ENCODE measurements around the gene CMTM3.

CMTM3 gene

GRCh38 chr16:66574081-66574480, 30.4 kb upstream of the CMTM3 start:
- no peak overlapping the region for H3K4me2 ChIP-seq
- no peaks in the 10 kb centered on the region for H3K36me3 ChIP-seq (ENCODE audit: insufficient read depth)
- H3K9ac ChIP-seq, result no peak overlapping the region
- no peak overlapping the region for H2AFZ ChIP-seq (ENCODE audit: low read depth)
- no peaks in the 10 kb centered on the region for H3K79me2 ChIP-seq (ENCODE audit: insufficient read depth, low read depth)
- no peaks in the 10 kb centered on the region for H3K27me3 ChIP-seq (ENCODE audit: insufficient read depth, low read depth)
- H4K20me1 ChIP-seq (ENCODE audit: insufficient read depth), result no peaks in the 10 kb centered on the region
- H3K27ac ChIP-seq, result no peak overlapping the region
- TF ChIP-seq CTCF (conservative IDR thresholded peaks at IDR 0.05; ENCODE audit: low read depth, low read length), result no peak
- no peak overlapping the region for H3K4me3 ChIP-seq (IDR thresholded peaks at IDR 0.05; ENCODE audit: insufficient read depth, low read depth, low read length)
- no peaks in the 10 kb centered on the region for H3K4me1 ChIP-seq (ENCODE audit: low read depth, poor library complexity, severe bottlenecking)

GRCh38 chr16:66574531-66574930, 30.0 kb upstream of the CMTM3 start:
- no peak for TF ChIP-seq CTCF (conservative IDR thresholded peaks at IDR 0.05; ENCODE audit: low read depth, low read length)
- Histone ChIP-seq H2AFZ (ENCODE audit: low read depth) (no peak overlapping the region), H3K4me2 (no peak overlapping the region), H3K4me3 (IDR thresholded peaks at IDR 0.05; ENCODE audit: insufficient read depth, low read depth, low read length) (no peak overlapping the region), H3K9ac (no peak overlapping the region), H3K27me3 (ENCODE audit: insufficient read depth, low read depth) (no peaks in the 10 kb centered on the region), H3K27ac (no peak overlapping the region), H3K4me1 (ENCODE audit: low read depth, poor library complexity, severe bottlenecking) (no peaks in the 10 kb centered on the region), H3K36me3 (ENCODE audit: insufficient read depth) (no peaks in the 10 kb centered on the region), H3K79me2 (ENCODE audit: insufficient read depth, low read depth) (no peaks in the 10 kb centered on the region), H4K20me1 (ENCODE audit: insufficient read depth) (no peaks in the 10 kb centered on the region)

GRCh38 chr16:66575060-66575459, 29.4 kb upstream of the CMTM3 start:
- Histone ChIP-seq H3K36me3 (ENCODE audit: insufficient read depth) (no peaks in the 10 kb centered on the region), H3K27me3 (ENCODE audit: insufficient read depth, low read depth) (no peaks in the 10 kb centered on the region), H3K27ac (no peak overlapping the region), H3K4me2 (no peak overlapping the region), H3K9ac (no peak overlapping the region), H2AFZ (ENCODE audit: low read depth) (no peak overlapping the region), H3K79me2 (ENCODE audit: insufficient read depth, low read depth) (no peaks in the 10 kb centered on the region), H3K4me1 (ENCODE audit: low read depth, poor library complexity, severe bottlenecking) (no peaks in the 10 kb centered on the region), H3K4me3 (IDR thresholded peaks at IDR 0.05; ENCODE audit: insufficient read depth, low read depth, low read length) (no peak overlapping the region), H4K20me1 (ENCODE audit: insufficient read depth) (no peaks in the 10 kb centered on the region)
- TF ChIP-seq CTCF (conservative IDR thresholded peaks at IDR 0.05; ENCODE audit: low read depth, low read length), result no peak

- H3K9ac ChIP-seq, result no peak overlapping the region
- H4K20me1 ChIP-seq (ENCODE audit: insufficient read depth), result no peaks in the 10 kb centered on the region
- no peaks in the 10 kb centered on the region for H3K36me3 ChIP-seq (ENCODE audit: insufficient read depth)
- no peaks in the 10 kb centered on the region for H3K27me3 ChIP-seq (ENCODE audit: insufficient read depth, low read depth)
- no peak overlapping the region for H3K27ac ChIP-seq
- H3K4me3 ChIP-seq (IDR thresholded peaks at IDR 0.05; ENCODE audit: insufficient read depth, low read depth, low read length), result no peak overlapping the region
- TF ChIP-seq CTCF (conservative IDR thresholded peaks at IDR 0.05; ENCODE audit: low read depth, low read length), result no peak
- H3K4me1 ChIP-seq (ENCODE audit: low read depth, poor library complexity, severe bottlenecking), result no peaks in the 10 kb centered on the region
- H3K4me2 ChIP-seq, result no peak overlapping the region
- H3K79me2 ChIP-seq (ENCODE audit: insufficient read depth, low read depth), result no peaks in the 10 kb centered on the region
- no peak overlapping the region for H2AFZ ChIP-seq (ENCODE audit: low read depth)
Observed at GRCh38 chr16:66576296-66576695, 28.2 kb upstream of the CMTM3 start.
